ENCODE measurements around the gene HRH3.

The HRH3 gene

DNA sequence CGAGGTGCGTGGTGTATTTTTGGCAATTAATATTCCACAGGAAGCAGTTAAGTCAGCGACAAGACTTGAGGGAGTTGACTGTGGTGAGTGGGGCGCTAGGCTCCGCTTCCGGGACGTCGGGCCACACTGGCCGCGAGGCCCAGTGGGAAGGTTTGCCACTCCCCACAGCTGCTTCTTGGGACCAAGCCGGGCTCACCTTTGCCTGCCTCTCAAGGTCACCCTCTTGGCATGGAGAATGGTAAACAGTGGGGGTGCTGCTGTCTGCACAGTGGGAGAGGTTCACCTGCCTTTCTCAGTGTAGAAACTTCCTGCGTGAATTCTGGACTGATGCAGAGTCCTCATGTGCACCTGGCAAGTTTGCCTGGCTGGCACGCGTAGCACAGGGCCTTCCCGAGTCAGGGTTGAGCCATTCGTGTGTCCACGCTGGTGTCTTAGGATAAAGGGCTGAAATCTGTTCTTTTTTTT lies 24.6 kb upstream of the HRH3 start:
- in situ Hi-C loops (cut with HindIII; ENCODE audit: low sequenced_read_pairs): no loop called here

DNA sequence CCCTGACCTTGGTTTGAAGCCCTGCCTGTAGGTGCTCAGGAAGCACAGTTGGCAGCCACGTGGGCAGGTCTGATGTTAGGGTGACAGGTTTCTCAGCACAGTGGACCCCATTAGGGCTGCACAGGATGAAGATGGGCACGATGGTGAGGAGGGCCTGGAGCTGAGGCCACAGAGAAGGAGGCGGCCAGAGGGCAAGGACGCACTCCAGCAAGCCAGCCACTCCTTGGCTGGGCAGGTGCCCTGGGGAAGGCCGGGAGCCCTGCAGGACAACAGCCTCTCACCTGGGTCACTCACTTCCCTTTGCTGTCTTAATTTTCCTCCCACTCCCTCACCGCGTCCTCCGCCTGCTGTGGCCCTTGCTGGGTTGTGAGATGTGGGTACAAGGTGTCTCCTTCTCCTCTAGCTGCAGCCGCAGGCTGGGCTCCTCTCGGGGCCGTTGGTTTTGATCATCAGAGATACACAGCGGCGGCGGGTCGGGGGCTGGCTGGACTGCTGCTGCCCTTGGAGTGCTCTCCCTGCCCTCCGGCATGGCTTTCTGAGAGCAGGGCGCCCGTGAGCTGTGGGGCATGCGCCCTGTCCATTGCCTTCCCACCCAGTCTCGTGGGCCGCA lies 23.9 kb upstream of the HRH3 start:
- in situ Hi-C loops (cut with HindIII; ENCODE audit: low sequenced_read_pairs): no loop called here

DNA sequence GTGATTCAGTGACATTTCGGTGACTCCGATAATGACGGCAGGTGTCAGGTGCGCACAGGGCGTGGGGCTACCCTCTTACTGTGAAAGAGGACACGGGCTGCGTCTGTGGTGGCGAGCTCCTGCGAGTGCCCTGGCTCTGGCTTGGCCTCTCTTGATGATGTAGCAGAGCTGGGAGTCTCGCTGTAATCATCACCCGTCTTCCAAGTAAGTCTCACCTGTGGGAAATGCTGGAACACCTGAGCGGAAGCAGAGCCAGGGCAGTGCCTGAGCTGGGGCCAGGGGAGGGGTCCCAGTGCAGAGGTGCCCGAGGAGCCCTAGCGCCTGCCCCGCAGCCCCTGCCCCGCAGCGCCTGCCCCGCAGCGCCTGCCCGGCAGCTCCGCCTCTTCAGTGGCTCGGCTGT lies 23.0 kb upstream of the HRH3 start:
- in situ Hi-C loops (cut with HindIII; ENCODE audit: low sequenced_read_pairs): no loop called here

DNA sequence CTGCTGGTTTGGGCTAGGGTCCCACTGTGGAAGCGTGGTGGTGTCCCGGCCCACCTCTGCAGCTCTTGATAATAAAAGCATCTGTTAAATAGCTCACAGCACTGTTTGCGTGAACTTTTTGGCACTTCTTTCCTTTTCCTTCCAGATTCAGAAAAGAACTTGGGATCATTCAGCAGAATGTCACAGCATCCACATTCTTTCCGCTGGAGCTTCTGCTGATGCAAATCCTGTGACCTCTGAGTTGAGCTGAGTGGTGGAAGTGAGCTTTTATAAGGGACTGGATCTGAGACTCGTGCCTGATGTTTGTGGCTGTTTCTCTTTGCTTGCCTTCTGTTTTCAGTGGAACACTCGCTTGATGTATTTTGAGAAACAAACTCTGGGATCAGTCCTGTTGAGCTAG lies 22.1 kb upstream of the HRH3 start:
- in situ Hi-C loops (cut with HindIII; ENCODE audit: low sequenced_read_pairs): no loop called here

DNA sequence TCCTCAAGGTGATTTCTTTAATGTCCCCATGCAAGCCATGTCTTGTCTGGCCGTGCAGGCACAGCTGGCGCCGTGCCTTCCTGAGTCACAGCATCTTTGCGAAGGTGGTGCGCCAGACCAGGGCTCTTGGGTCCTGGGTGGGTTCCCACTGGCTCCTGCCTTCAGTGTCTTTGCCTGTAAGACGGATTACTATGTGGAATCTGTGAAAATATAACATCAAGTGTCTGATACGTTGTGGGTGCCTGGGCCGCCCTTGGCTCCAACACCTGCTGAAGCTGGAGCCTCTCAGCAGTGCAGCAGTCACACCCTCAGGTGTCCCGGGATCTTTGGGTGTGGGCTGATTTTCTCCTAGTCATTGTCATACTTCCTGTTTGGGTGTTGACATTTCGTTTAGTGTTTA lies 21.4 kb upstream of the HRH3 start:
- in situ Hi-C loops (cut with HindIII; ENCODE audit: low sequenced_read_pairs): no loop called here

DNA sequence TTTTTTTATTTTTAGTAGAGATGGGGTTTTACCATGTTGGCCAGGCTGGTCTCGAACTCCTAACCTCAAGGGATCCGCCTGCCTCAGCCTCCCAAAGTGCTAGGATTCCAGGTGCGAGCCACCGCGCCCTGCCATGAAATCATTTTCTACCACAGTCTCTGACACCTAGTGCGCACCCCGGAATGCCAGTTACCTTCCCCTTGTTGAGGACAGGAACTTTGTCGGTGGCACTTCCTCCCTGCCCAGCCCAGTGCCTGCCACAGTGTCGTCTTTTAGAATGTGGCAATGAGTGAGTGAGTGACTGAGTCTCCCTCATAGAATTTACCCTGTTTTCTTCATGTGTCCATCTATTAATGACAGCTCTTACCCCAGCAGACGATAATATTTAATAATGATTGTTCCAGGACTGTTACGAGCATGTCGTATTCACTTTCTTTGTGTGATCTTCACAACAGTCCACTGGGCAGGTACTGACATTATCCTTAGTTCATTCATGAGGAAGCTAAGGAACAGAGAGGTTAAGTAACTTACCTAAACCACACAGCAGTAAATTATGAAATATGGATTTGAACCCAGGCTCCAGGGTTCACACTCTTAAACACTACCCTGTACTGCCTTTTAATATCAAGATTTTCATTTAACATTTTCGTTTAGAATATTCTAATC lies 20.1 kb upstream of the HRH3 start:
- in situ Hi-C loops (cut with HindIII; ENCODE audit: low sequenced_read_pairs): no loop called here

DNA sequence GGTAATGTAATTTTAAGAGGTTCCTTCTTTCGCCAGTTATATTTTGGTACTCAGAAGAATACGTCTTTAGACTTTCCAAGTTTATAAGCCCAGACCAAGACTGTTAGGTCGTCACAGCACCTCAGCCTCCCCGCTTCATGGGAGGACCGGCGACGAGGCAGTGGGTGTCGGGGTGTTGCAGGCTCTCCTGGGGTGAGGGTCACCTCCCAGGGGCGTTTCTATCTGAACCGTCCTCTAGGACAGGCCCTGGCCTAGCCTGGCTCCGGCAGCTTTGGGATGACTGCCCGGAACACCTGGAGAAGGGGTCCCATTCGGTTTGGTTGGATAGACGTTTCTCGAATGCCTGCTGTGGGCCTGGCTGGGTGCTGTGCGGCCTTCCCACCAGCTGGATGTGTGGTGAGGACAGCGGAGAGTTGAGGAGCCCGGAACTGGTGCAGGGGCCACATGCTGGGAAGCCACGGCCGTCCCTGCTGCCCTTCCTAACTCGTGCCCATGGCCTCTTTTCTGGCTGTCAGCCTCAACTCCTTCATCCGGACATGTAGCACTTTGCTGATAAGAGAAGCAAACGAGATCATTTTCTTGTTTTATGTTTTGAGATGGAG lies 19.3 kb upstream of the HRH3 start:
- in situ Hi-C loops (cut with HindIII; ENCODE audit: low sequenced_read_pairs): no loop called here

DNA sequence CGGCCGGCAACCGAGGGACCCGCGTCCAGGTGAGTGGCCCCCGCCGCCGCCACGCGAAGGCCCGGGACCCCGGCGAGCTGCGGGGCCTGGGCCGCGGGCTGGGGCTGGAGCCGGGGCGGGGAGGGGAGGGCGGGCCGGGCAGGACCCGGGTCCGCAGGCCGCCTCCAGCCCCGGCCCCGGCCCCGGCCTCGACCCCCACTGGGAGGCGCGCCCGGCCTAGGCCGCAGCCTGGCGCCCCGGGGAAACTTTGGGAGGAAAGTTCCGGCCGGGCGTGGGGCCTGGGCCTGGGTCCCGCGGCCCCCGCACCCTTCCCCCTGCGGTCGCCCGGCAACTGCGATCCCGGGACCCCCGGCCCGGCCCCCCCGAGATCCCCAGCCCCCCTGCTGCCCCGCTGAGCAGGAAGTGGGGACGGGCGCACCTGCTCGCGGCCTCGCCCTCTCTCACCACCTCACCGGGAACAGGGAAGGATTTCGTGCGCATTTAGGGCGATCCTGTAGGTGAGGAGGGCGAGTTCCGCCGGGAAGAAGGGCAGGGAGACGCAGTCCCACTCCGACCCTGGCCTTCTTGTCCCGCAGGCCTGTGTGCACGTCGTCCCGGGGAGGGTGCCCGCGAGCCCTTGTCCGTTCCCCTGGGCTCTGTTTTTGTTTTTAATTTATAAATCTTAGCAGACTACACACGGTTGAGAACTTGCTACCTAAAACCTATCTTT lies 18.6 kb upstream of the HRH3 start:
- in situ Hi-C loops (cut with HindIII; ENCODE audit: low sequenced_read_pairs): no loop called here

DNA sequence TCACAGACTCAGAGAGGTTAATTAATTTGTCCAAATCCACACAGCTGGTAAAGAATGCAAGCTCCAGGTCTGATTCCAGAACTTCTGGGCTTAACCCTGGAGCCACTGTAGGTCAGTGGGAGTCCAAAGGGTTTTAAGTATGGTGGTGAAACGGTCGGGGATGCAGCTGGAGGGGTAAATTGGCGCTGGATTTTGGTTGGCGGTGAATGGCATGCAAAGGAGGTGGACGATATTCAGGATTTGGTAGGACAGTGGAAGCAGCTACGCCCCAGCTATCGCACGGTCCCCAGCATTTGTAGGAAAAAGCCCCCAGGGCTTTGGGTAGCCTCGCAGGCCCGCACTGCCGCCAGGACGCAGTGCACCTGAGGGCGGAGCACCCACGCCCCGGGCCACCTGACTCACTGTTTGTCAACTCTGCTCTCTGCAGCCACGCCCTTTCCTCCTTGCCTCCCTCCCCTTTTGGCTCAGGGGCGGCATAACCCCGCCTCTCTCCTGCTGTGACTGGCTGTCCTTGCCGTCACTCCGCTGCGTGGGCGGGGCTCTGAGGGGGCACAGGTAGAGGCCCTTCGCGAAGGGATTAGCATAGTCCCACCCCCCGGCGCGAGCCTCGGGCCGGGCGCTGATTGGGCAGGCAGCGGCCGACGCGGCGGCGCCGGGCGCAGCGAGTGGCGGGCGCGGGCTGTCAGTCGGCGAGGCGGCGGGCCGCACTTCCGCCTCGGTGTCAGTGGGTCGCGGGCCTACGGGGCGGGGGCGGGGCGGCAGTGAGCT lies 17.9 kb upstream of the HRH3 start, which contains the start of gene OSBPL2:
TSS of gene OSBPL2 (plus strand) at position 721 of the 768 bp plus-strand sequence. CDS start 17,664 bp downstream, outside the sequence.
- in situ Hi-C loops (cut with HindIII; ENCODE audit: low sequenced_read_pairs): no loop called here

DNA sequence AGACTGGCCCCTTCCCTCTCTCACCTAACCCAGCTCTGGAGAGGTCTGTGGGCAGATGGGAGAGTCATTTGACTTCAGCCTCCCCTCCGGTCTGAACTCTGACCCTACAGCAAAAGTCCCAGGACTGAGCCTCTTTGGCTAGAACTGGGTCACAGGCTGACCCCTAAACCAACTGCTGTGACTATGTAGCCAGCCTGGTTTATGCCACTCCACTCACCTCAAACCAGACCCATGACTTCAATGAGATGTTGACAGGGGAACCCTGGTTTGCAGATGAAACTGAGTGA lies 17.4 kb upstream of the HRH3 start:
- in situ Hi-C loops (cut with HindIII; ENCODE audit: low sequenced_read_pairs): no loop called here

DNA sequence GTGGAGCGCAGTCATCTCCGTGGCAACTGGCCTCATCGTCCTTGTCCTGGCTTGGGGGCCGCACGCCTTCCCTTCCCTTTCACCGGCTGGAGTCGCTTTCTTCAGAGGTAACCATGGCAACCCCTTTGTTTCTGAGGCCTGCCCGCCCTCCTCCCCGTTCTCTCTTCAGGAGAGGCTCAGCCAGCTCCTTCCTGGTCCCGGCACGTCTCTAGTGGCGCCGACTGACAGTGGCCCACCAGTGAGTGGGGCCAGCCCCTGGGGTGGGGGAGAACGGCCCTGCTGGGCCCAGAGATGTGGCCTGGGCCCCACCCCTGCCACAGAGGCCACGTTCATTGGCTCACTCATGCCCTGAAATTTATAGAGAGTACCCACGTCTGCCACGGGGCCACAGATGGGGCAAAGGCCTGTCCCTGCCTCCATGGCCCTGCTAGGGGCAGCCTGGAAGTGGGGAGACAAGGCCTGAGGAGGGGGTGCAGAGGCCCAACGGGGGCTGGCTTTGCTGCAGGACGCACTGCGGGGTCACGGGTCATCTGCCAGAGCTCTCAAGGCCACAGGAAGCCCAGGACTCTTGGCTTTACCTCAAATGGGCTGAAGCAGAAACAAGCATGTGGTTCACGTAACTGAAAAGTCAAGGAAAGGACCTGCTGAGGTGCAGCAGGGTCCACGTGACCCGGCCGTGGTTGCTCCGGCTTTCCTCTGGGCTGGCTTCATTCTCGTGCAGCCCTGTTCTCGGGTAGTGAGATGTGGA lies 16.9 kb upstream of the HRH3 start:
- in situ Hi-C loops (cut with HindIII; ENCODE audit: low sequenced_read_pairs): no loop called here

DNA sequence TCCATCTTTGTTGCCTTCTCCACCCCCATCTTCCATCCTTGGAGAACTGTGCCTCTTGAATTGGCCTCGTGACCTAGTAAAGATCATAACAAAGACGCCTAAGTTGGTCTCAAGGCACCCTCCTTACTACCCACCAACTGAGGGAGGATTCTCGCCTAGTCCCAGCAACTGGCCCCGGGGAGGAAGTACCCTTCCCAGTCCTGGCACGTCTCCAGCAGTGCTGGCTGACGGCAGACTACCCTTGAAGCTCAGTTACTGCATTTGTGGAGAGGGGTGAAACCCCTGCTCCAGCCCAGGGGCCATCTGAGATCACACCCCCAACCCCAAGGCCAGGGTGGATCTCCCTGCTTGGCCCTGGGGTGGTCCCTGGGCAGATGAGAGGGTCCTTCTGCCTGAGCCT lies 16.1 kb upstream of the HRH3 start:
- in situ Hi-C loops (cut with HindIII; ENCODE audit: low sequenced_read_pairs): no loop called here

DNA sequence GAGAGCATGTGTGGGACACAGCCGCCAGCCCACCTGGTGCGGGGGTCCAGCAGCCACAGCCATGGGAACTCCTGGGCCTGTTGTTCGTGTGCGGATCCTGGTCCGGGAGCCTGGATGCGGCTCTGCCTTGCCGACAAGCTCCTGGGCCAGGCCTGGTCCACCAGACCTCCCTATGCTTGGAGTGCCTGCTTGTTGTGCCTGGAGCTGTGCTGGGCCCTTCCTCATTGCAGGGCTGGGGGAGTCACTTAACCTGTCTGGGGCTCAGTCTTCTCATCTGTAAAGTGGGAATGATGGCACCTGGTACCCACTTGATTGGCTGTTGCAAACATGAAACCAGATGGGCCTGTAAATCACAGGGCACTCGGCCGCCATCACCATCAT lies 15.7 kb upstream of the HRH3 start:
- in situ Hi-C loops (cut with HindIII; ENCODE audit: low sequenced_read_pairs): no loop called here

DNA sequence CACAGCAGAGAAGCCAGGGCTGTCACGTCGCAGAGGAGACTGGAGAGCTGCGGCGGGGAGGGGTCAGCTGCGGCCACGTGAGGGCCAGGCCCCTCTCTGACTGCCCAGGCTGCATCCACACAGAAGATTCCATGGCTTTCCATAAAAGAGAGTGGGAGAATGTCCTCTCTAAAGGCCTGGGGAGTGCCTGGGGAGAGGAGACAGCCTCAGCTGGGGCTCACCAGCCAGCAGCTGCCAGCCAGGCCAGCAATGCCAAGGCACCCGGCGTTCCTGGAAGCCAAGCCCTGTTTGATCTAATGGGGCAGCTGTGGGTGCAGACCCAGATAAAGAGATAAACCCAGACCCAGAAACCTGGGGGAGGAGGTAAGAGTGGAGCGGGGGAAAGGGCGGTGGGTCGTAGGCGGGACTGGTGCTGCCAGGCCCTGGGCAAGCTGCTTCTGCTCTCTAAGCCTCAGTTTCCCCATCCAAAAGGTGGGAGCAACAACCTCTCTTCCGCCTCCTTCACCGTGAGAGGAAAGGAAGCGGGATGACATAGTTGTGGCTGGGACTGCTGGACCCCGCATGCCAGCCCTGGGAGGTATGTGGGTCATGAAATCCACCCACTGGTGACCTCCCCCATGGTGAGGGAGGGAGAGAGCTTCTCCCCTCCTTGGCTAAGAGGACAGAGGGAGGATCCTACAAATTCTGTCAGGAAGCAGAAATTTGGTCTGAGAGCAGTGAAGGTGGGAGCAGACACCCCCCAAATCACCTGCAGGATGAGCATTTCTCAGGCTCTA lies 15.1 kb upstream of the HRH3 start:
- in situ Hi-C loops (cut with HindIII; ENCODE audit: low sequenced_read_pairs): no loop called here

DNA sequence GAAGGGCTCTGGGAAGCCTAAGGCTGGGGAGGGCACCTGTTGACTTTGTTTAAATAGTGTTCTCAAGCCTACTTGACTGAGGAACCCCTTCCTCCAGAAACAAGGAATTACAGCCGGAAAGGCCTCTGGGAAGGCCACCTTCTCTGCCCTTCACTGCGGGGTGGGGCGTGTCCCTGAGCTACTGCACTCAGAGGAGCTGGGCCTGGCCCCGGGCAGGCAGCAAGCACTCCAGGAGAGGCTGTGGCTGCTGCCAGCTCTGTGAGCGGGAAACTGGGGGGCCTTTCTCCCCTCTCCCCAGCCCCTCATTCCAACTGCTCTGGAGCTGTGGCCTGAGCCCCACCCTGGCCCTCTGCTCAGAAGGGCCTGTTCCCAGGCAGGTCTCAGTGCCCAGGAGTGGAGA lies 14.3 kb upstream of the HRH3 start:
- in situ Hi-C loops (cut with HindIII; ENCODE audit: low sequenced_read_pairs): no loop called here

DNA sequence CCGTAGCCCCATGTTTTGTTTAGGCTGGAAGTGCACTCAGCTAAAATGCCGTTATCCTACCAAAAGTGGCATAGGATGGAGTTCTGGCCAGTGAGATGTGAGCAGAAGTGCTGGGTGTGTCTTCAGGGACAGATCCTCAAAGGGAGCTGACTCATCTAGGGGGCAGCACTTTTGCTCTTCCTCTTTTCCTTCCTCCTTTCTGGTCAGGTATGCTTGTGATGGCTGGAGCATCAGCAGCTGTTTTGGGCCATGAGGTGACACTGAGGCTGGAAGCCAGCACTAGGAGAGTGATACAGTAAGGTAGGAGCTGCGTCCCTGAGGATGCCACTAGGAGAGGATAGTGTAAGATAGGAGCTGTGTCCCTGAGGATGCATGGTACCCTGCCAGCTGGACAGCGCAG lies 13.6 kb upstream of the HRH3 start:
- in situ Hi-C loops (cut with HindIII; ENCODE audit: low sequenced_read_pairs): no loop called here

DNA sequence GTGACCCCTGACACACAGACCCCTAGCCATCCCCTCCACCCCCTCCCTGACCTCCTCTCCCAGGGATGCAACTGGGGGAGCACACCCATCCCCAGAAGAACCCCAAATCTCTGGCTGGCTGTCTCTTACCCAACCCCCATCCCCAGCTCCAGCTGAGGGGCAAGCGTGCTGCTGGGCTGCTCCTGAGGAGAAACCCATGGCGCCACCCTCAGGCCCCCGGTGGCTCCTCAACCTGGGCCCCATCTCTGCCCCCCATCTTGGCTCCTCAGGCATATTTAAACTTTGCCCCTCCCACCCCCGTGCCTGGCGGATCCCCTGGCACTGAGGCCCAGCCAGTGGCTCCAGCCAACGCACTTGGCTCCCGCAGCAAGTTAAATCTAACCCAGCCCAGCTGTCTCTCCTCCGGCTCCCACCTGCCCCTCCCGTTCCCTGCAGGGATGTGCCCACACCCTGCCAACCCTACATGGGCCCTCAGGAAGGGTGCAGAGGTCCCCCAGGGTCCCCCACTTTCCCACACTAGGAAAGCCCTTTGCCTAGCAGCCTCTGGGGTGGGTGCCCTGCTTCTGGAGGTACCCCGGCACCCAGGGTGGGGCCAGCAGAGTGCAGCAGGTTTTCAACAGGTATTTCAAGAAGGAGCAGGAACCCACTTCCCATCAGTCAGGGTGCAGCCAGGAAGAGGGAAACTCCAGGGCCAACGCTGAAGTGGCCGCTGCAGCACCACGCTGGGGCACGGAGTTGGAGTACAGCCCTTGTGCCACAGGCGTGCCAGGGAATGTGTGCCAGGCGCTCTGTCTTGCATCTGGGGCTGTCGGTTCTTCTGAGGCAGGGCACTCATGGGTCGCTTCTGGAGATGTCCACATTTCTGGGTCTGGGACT lies 12.9 kb upstream of the HRH3 start:
- in situ Hi-C loops (cut with HindIII; ENCODE audit: low sequenced_read_pairs): no loop called here

DNA sequence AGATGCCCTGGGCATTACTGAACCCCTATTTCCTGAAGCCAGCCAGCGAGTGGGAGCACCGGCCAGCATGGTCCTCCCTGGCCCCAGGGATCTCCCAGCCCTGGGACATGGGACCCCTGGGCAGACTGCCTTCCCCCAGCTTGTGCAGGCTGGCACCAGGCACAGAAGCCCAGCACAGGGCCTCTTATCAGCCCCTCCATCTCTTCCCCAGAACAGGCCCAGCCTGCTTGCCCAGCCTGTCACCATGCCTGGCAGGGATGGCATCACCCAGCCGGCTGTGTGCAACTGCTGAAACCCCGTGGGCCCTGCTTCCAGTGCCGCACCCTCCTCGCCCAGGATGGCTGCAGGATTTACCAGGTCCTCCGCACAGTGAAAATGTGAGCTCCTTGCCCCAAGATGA lies 12.1 kb upstream of the HRH3 start:
- in situ Hi-C loops (cut with HindIII; ENCODE audit: low sequenced_read_pairs): no loop called here

DNA sequence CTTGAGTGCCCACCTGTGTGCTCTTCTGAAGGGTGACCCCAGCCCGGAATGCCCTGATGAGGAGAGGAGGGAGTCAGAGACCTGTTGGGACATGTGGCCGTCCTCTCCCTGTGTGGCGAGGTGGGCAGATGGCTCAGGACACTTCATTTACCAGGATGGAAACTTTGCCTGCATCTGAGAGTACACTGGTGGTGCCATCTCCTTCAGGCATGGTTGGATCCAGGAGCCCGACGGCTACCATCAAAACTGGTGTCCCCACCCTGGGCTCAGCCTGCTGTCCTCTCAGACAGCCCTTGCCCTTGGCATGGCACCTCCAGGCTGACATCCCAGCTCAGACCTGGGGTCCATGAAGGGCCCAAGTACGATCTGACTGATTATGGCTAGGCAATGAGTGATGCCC lies 11.2 kb upstream of the HRH3 start:
- in situ Hi-C loops (cut with HindIII; ENCODE audit: low sequenced_read_pairs): no loop called here

All from endothelial cell of hepatic sinusoid (primary cell).